H9 (cell line): ENCODE measurements around the gene TNFRSF6B. TPM values are rescaled to one million over a fixed set of nuclear protein-coding genes. Genes with fewer than 3 reads are reported as not detected.

Source experiments
- DNase-seq: peaks from one replicate; pipeline ENCODE4 v3.0.0-alpha.2; 2017
- H2AFZ ChIP-seq: one replicate; pipeline ENCODE4 v1.6.1; 2013; ENCODE audit warnings: mild to moderate bottlenecking, low read length, control low read depth, moderate library complexity
- H2AK5ac ChIP-seq: 2 replicates; pipeline ENCODE4 v1.6.1; 2013; ENCODE audit warnings: low read length, control low read depth, mixed read lengths; ENCODE audit not compliant: insufficient read length
- H2BK120ac ChIP-seq: one replicate; pipeline ENCODE4 v1.6.1; 2013; ENCODE audit warnings: low read depth, mild to moderate bottlenecking, low read length, control low read depth, inconsistent platforms; ENCODE audit not compliant: poor library complexity, severe bottlenecking
- H2BK12ac ChIP-seq: 2 replicates; pipeline ENCODE4 v1.6.1; 2013; ENCODE audit warnings: low read length, control low read depth, mixed read lengths, low read depth; ENCODE audit not compliant: insufficient read length
- H2BK15ac ChIP-seq: 2 replicates; pipeline ENCODE4 v1.6.1; 2013; ENCODE audit warnings: low read depth, low read length, control low read depth
- H2BK20ac ChIP-seq: one replicate; pipeline ENCODE4 v1.6.1; 2013; ENCODE audit warnings: low read depth, mild to moderate bottlenecking, low read length, control low read depth, inconsistent platforms; ENCODE audit not compliant: poor library complexity, severe bottlenecking
- H2BK5ac ChIP-seq: 2 replicates; pipeline ENCODE4 v1.6.1; 2013; ENCODE audit warnings: low read length, control low read depth, mixed read lengths; ENCODE audit not compliant: insufficient read length
- H3K14ac ChIP-seq: 2 replicates; pipeline ENCODE4 v1.6.1; 2013; ENCODE audit warnings: low read length, control low read depth; ENCODE audit not compliant: insufficient read depth
- H3K18ac ChIP-seq: 2 replicates; pipeline ENCODE4 v1.6.1; 2013; ENCODE audit warnings: low read depth, mild to moderate bottlenecking, mixed read lengths, low read length, control low read depth; ENCODE audit not compliant: insufficient read length
- H3K23ac ChIP-seq: 2 replicates; pipeline ENCODE4 v1.6.1; 2013; ENCODE audit warnings: low read length, control low read depth, mixed read lengths, low read depth; ENCODE audit not compliant: insufficient read length
- H3K23me2 ChIP-seq: 2 replicates; pipeline ENCODE4 v1.6.1; 2013; ENCODE audit warnings: low read depth, mild to moderate bottlenecking, mixed read lengths, low read length, control low read depth; ENCODE audit not compliant: insufficient read length, poor library complexity, severe bottlenecking
- H3K27ac ChIP-seq: 2 replicates; pipeline ENCODE4 v1.5.1; 2013; ENCODE audit warnings: low read length, control low read depth, mixed read lengths, low read depth; ENCODE audit not compliant: insufficient read length
- H3K27me3 ChIP-seq: 2 replicates; pipeline ENCODE4 v1.6.1; 2013; ENCODE audit warnings: low read length, control low read depth, inconsistent platforms; ENCODE audit not compliant: insufficient read depth
- H3K4ac ChIP-seq: 2 replicates; pipeline ENCODE4 v1.6.1; 2013; ENCODE audit warnings: low read depth, mild to moderate bottlenecking, control low read depth, inconsistent platforms, low read length, moderate library complexity
- H3K4me1 ChIP-seq: 2 replicates; pipeline ENCODE4 v1.6.1; 2013; ENCODE audit warnings: low read length, control low read depth, inconsistent platforms; ENCODE audit not compliant: insufficient read depth
- H3K4me2 ChIP-seq: 2 replicates; pipeline ENCODE4 v1.6.1; 2013; ENCODE audit warnings: low read length, control low read depth, mixed read lengths; ENCODE audit not compliant: insufficient read length, insufficient read depth
- H3K56ac ChIP-seq: 2 replicates; pipeline ENCODE4 v1.6.1; 2013; ENCODE audit warnings: low read depth, mild to moderate bottlenecking, mixed read lengths, low read length, control low read depth; ENCODE audit not compliant: insufficient read length
- H3K79me1 ChIP-seq: 2 replicates; pipeline ENCODE4 v1.6.1; 2013; ENCODE audit warnings: low read depth, mild to moderate bottlenecking, moderate library complexity, low read length, control low read depth, inconsistent platforms; ENCODE audit not compliant: insufficient read depth, poor library complexity, severe bottlenecking
- H3K79me2 ChIP-seq: 2 replicates; pipeline ENCODE4 v1.6.1; 2013; ENCODE audit warnings: low read length, control low read depth, inconsistent platforms; ENCODE audit not compliant: insufficient read depth
- H3K9ac ChIP-seq: 2 replicates; pipeline ENCODE4 v1.6.1; 2013; ENCODE audit warnings: low read length, control low read depth, mixed read lengths; ENCODE audit not compliant: insufficient read length; ENCODE audit errors: extremely low read depth
- H3K9me3 ChIP-seq: one replicate; pipeline ENCODE4 v1.6.1; 2013; ENCODE audit warnings: low read depth, low read length, inconsistent platforms; ENCODE audit not compliant: control insufficient read depth
- H3T11ph ChIP-seq: one replicate; pipeline ENCODE4 v1.6.1; 2013; ENCODE audit warnings: mild to moderate bottlenecking, low read length, control low read depth, inconsistent platforms
- H4K20me1 ChIP-seq: one replicate; pipeline ENCODE4 v1.6.1; 2013; ENCODE audit not compliant: control insufficient read depth, insufficient read length, insufficient read depth
- H4K5ac ChIP-seq: 2 replicates; pipeline ENCODE4 v1.6.1; 2013; ENCODE audit warnings: low read depth, mild to moderate bottlenecking, mixed read lengths, low read length, control low read depth; ENCODE audit not compliant: insufficient read length
- H4K8ac ChIP-seq: replicated peaks from 2 replicates; pipeline ENCODE4 v1.6.1; 2013; ENCODE audit warnings: low read length, control low read depth, mixed read lengths, low read depth; ENCODE audit not compliant: insufficient read length
- H4K91ac ChIP-seq: 2 replicates; pipeline ENCODE4 v1.6.1; 2013; ENCODE audit warnings: low read depth, mild to moderate bottlenecking, moderate library complexity, mixed read lengths, low read length, control low read depth; ENCODE audit not compliant: insufficient read length
- H3K27ac Mint-ChIP-seq, 3 experiments: 2 replicates in 2 of 3; 3 replicates in 1 of 3; pipeline ENCODE4 v1.8.0; 2020 to 2021; ENCODE audit warnings: mixed read lengths in 3 of 3, mild to moderate bottlenecking in 1 of 3, moderate library complexity in 1 of 3
- H3K27me3 Mint-ChIP-seq: 2 replicates; pipeline ENCODE4 v1.8.0; 2021; ENCODE audit warnings: low read depth, mild to moderate bottlenecking, moderate library complexity, mixed read lengths
- H3K36me3 Mint-ChIP-seq, 3 experiments: 2 replicates in 2 of 3; 3 replicates in 1 of 3; pipeline ENCODE4 v1.8.0; 2020 to 2021; ENCODE audit warnings: low read depth in 3 of 3, mixed read lengths in 3 of 3; ENCODE audit not compliant: insufficient read depth in 1 of 3
- H3K4me1 Mint-ChIP-seq, 2 experiments: 2 replicates each; pipeline ENCODE4 v1.8.0; 2020; ENCODE audit warnings: mixed read lengths in 2 of 2
- H3K4me3 Mint-ChIP-seq, 2 experiments: 2 replicates in 1 of 2; 3 replicates in 1 of 2; pipeline ENCODE4 v1.8.0; 2020 to 2021; ENCODE audit warnings: mild to moderate bottlenecking in 2 of 2, mixed read lengths in 2 of 2, moderate library complexity in 1 of 2
- H3K9me3 Mint-ChIP-seq, 2 experiments: 2 replicates in 1 of 2; 3 replicates in 1 of 2; pipeline ENCODE4 v1.8.0; 2020; ENCODE audit warnings: mild to moderate bottlenecking in 2 of 2, mixed read lengths in 2 of 2, moderate library complexity in 1 of 2
- CTCF ChIP-seq: fragments of 200-600 bp; sonication (generic); conservative IDR thresholded peaks from 3 replicates; pipeline ENCODE4 v1.8.0; 2021; ENCODE audit warnings: antibody characterized with exemption, mild to moderate bottlenecking
- WGBS: extraction: QIAGEN DNeasy Blood & Tissue Kit; methylation state at CpG from one replicate; pipeline ENCODE4 v1.1.7; 2013; ENCODE audit warnings: missing lambda C conversion rate, low lambda C conversion rate, mixed read lengths; ENCODE audit not compliant: insufficient read length; ENCODE audit errors: extremely low coverage; 5-methylcytosine and 5-hydroxymethylcytosine counted together
- total RNA-seq: library from RNA; stranded (reverse); gene quantifications from 2 replicates; pipeline ENCODE4 v1.2.1, GENCODE V29; 2021

Gene TNFRSF6B
- total RNA-seq, 1 experiment from 2014 or later, result not detected

- Histone ChIP-seq H3K23me2 (peaks cover 4% of the 10 kb centered on the region), H3K18ac (no peak overlapping the region), H3T11ph (no peak overlapping the region), H3K23ac (no peak overlapping the region), H2BK5ac (no peak overlapping the region), H3K4ac (no peak overlapping the region), H2BK15ac (no peak overlapping the region), H3K9ac (no peak overlapping the region), H2BK12ac (no peak overlapping the region), H3K4me2 (no peak overlapping the region), H3K4me1 (no peaks in the 10 kb centered on the region), H3K56ac (no peak overlapping the region), H4K8ac (no peak overlapping the region), H2AFZ (no peak overlapping the region), H2AK5ac (no peak overlapping the region), H4K91ac (no peak overlapping the region), H3K27ac (no peak overlapping the region), H2BK120ac (no peak overlapping the region), H3K14ac (no peak overlapping the region), H3K79me1 (no peaks in the 10 kb centered on the region), H3K9me3 (no peaks in the 10 kb centered on the region), H4K20me1 (no peaks in the 10 kb centered on the region), H3K79me2 (no peaks in the 10 kb centered on the region), H4K5ac (no peak overlapping the region), H3K27me3 (no peaks in the 10 kb centered on the region), H2BK20ac (no peak overlapping the region)
- DNase-seq, result no peak
- Mint-ChIP-seq H3K27me3 (peaks cover 6% of the 10 kb centered on the region), H3K4me3 (no peak overlapping the region), H3K27ac (no peak overlapping the region), H3K9me3 (peaks cover 3 to 5% of the 10 kb centered on the region in 2 experiments; a peak in 3 of 5 replicates), H3K4me1 (peaks cover 2 to 10% of the 10 kb centered on the region in 2 experiments), H3K36me3 (peaks cover 14 to 20% (median 17%) of the 10 kb centered on the region in 3 experiments; a peak in 6 of 7 replicates)
- no CpG with 5 or more reads among the region's 21 CpGs for WGBS
- TF ChIP-seq CTCF, result no peak
These were observed 2.5 kb upstream of the TNFRSF6B start for GRCh38 chr20:63693733-63694583.
